ENCODE results near the gene NOL4L.

DNA sequence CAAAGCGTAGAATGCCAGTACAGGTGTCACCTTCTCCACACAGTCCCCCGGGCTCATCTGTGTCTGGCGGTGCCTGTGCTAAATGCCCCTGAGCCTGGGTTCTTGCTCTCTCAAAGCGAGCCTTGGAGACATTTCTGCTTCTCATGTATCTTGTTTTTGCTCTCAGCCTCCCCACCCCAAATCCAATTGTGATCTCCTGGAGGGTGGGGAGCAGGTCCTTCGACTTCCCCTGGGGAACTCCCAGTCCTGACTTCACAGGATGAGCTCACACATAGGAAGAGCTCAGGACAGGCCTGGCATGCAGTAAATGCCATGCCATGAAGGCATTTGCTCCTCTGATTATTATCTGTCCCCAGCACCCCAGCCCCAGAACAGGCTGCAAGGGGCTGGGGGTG, 58.1 kb downstream of the NOL4L start:
- TF ChIP-seq, protein P1, sequence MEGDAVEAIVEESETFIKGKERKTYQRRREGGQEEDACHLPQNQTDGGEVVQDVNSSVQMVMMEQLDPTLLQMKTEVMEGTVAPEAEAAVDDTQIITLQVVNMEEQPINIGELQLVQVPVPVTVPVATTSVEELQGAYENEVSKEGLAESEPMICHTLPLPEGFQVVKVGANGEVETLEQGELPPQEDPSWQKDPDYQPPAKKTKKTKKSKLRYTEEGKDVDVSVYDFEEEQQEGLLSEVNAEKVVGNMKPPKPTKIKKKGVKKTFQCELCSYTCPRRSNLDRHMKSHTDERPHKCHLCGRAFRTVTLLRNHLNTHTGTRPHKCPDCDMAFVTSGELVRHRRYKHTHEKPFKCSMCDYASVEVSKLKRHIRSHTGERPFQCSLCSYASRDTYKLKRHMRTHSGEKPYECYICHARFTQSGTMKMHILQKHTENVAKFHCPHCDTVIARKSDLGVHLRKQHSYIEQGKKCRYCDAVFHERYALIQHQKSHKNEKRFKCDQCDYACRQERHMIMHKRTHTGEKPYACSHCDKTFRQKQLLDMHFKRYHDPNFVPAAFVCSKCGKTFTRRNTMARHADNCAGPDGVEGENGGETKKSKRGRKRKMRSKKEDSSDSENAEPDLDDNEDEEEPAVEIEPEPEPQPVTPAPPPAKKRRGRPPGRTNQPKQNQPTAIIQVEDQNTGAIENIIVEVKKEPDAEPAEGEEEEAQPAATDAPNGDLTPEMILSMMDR (optimal IDR thresholded peaks at IDR 0.05 in 1 of 3, IDR thresholded peaks at IDR 0.05 in 1 of 3, conservative IDR thresholded peaks at IDR 0.05 in 1 of 3; ENCODE audit: extremely low read depth in 1 of 3, insufficient read depth in 2 of 3, low read length in 3 of 3), result no peak
- no peak for TF ChIP-seq EZH2 (IDR thresholded peaks at IDR 0.05; ENCODE audit: low read length)

Data from keratinocyte (primary cell).